Measurements from ENCODE around the gene TNFSF15.
"Not testable (repeated sequence)": the region's sequence is repeated elsewhere in the genome, so short reads cannot be mapped to it uniquely, and the experiment has no call there.

Gene TNFSF15

GRCh38 chr9:114746591-114747346, 59.1 kb downstream of the TNFSF15 start:
- no peak for DNase-seq (ENCODE audit: low read depth)

DNA sequence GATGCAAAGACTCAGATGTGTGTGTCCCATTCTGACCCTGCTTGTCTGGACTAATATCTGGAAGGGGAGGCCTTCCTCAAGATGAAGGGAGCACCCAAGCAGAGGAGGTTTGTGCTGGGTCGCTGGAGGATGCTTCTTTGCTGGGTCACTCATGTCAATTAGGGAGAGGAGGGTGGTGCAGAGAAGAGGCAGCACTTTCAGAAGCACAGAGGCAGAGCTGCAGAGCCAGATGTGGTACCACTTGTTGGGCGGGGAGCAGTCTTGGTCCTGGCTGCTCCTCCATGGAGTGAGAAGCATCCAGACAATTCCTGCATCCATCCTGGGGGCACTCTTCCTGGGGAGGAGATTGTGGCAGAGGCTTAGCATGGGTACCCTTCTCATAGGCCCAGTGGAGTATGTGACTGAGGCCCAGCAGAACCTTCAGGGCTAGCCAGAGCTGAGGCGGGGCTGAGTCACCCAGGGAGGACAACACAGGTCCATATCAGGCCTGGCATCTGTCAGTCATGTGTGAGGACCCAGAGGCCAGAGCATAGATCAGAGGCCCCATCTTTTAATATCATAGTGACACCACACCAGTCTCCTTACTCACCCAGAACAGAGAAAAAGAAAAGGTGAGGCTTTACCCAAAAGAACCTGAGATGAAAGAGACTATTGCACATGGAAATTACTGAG, 59.8 kb downstream of the TNFSF15 start:
- DNase-seq (ENCODE audit: low read depth), result no peak

DNA sequence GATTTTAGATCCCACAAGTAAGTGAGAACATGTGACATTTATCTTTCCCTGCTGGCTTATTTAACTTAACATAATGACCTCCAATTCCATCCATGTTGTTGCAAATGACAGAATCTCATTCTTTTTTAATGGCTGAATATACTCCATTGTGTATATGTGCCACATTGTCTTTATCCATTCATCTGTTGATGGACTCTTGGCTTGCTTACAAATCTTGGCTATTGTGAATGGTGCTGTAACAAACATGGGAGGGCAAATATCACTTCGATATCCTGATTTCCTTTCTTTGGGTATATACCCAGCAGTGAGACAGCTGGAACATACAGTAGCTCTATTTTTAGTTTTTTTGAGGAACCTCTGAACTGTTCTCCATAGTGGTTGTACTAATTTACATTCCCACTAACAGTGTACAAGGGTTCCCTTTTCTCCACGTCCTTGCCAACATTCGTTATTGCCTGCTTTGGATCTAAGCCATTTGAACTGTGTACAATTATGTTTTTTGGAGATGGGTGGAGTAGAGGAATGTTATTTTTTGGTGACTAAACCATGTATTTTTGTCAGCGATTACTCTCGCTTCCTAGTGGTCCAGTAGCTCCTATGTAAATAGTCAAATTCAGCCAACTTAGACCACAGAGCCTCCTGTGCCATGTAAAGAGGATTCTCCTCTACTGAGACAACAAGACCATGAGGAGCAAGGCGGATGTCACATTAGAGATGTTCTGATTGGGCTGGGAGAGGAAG, 60.6 kb downstream of the TNFSF15 start:
- DNase-seq (ENCODE audit: low read depth), result no peak

GRCh38 chr9:114743446-114743845, 62.4 kb downstream of the TNFSF15 start:
- DNase-seq (ENCODE audit: low read depth), result no peak

GRCh38 chr9:114742947-114743346, 62.9 kb downstream of the TNFSF15 start:
- no peak for DNase-seq (ENCODE audit: low read depth)

- DNase-seq (ENCODE audit: low read depth), result not testable (repeated sequence)
Measured at GRCh38 chr9:114741521-114741920, 64.3 kb downstream of the TNFSF15 start.

DNA sequence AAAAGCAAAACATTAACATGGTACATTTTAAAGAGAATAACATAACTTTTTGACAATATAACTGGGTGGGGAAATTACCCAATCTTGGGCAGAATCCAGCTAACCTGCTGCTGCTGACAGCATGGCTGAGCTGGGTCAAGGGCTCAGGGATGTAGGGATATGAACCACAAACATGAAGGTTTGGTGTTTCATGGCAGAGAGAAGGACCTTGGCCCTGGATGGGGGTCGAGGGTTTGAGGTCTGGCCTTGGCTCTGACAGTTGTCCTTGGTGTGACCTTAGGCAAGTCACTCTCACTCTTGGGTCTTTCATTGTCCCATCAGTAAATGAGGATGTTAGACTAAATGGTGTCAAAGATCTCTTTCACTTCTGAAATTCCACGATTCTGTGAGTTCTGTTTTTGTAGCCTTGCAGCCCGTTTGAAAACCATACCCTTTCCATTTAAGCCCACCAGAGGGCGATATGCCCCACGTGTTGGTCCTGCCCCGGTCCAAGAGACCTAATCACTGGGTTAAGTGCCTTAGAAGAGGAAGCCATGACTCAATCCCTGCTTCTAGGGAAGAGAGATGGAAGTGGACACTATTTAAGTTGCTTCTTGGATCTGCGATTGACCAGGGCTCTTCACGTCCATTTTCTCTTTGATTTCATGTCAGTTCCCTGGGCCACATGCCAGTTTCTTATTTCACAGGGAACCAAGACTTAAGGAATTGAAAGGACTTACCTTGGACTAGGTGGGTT, 67.1 kb downstream of the TNFSF15 start:
- DNase-seq (ENCODE audit: low read depth), result peak; percentile 57

- DNase-seq (ENCODE audit: low read depth), result no peak
Measured at GRCh38 chr9:114737847-114738246, 68.0 kb downstream of the TNFSF15 start.

DNA sequence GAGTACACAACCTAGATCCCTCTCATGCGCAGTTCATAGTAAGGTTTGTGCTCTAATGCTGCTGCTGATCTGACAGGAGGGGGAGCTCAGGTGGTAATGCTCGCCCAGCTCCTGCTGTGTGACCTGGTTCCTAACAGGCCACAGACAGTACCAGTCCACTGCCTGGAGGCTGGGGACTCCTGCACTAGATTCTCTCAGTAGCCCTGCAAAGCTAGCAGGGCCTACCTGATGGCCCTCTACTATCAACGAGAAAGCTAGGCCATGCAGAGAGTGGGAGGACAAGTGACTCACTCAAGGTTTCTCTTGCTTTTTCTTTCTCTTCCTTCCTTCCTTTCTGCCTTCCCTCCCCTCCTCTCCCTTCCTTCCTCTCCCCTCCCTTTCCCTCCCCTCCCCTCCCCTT, 68.7 kb downstream of the TNFSF15 start:
- no peak for DNase-seq (ENCODE audit: low read depth)

- DNase-seq (ENCODE audit: low read depth), result no peak
Measured at GRCh38 chr9:114735704-114736103, 70.1 kb downstream of the TNFSF15 start.

GRCh38 chr9:114735139-114735538, 70.7 kb downstream of the TNFSF15 start:
- DNase-seq (ENCODE audit: low read depth), result not testable (repeated sequence)

Data from activated T-helper 1 cell treated with Interleukin-2 at 50 U/mL for 16 hours (primary cell).